Stimulated activated CD8-positive, alpha-beta memory T cell treated with anti-CD3 and anti-CD28 coated beads, Interleukin-15, amount 100 ng/mL, for 1 hour (primary cell): ENCODE results near the gene EGR2.
"Not testable (repeated sequence)": the region's sequence is repeated elsewhere in the genome, so short reads cannot be mapped to it uniquely, and the experiment has no call there.

Experiments
- DNase-seq: peaks from one replicate; pipeline ENCODE4 v3.0.0-alpha.2; 2020; ENCODE audit warnings: low read depth

EGR2 gene

GRCh38 chr10:62792261-62792660, 23.9 kb downstream of the EGR2 start:
- DNase-seq, result no peak

- no peak for DNase-seq
These were observed 25.6 kb downstream of the EGR2 start for GRCh38 chr10:62790571-62790970.

- no peak for DNase-seq
These were observed 26.1 kb downstream of the EGR2 start for GRCh38 chr10:62790019-62790555.

- no peak for DNase-seq
These were observed 27.2 kb downstream of the EGR2 start for GRCh38 chr10:62788861-62789467.

- DNase-seq, result not testable (repeated sequence)
These were observed 27.9 kb downstream of the EGR2 start for GRCh38 chr10:62788285-62788684.

DNA sequence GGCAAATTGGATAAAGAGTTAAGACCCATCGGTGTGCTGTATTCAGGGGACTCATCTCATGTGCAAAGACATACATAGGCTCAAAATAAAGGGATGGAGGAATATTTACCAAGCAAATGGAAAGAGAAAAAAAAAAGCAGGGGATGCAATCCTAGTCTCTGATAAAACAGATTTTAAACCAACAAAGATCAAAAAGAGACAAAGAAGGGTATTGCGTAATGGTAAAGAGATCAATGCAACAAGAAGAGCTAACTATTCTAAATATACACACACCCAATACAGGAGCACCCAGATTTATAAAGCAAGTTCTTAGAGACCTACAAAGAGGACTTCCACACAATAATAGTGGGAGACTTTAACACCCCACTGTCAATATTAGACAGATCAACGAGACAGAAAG, 31.6 kb downstream of the EGR2 start:
- not testable (repeated sequence) for DNase-seq

GRCh38 chr10:62779487-62780248, 36.5 kb downstream of the EGR2 start:
- peak; percentile 72 for DNase-seq

DNA sequence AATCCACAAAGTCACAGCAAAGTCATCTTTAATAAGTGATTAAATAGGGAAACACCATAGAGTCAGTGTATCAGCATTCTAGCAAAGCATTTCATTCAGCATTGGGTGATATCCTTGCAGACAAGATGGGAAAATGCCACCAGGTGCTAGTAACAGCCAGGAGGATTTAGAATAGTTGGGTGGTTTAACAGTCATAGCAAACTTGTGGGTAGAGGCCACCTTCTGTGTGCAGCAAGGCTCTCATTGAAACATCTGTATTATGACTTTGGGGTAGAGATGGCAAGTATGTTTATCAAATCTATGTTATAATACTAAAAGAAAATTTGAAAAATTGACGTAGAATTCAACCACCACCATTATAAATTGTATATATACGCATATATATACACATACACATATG, 38.0 kb downstream of the EGR2 start:
- DNase-seq, result no peak

- no peak for DNase-seq
These were observed 43.8 kb downstream of the EGR2 start for GRCh38 chr10:62772186-62772974.

GRCh38 chr10:62769574-62770242, 46.5 kb downstream of the EGR2 start:
- DNase-seq, result no peak

GRCh38 chr10:62766386-62766785, 49.8 kb downstream of the EGR2 start:
- DNase-seq, result no peak

DNA sequence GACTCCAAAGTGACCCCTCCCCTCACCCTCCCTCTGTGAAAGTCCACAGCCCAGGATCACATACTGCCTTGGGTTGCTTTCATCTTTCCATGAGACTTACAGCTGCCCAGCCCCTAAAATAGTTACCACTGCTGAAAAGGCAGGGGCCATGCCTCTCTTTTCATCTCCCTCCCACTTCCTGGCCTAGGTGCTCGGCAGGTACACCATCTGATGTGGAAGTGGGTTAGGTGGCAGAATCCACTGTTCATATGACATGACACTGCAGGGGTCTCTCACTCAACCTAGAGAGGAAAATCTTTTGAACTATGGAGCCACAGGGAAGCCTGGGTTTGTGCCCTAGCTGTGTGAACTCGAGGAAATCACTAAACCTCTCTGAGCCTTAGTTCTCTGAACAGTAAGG, 50.4 kb downstream of the EGR2 start:
- DNase-seq, result no peak

DNA sequence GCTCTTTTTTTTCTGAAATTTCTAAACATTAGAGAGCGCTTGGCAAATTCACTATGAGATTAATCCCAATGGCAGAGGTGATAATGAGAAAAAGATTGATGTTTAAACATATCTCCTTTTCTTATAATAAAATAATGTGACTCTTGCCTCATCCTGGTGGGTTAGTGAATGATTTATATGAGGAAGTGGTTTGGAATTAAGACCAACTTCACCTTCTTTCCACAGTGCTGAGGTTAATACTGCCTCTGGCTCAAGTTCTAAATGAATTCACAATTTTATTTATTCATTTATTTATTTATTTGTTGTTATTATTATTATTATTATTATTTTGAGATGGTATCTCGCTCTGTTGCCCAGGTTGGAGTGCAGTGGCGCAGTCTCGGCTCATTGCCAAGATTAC, 52.2 kb downstream of the EGR2 start:
- DNase-seq, result no peak

GRCh38 chr10:62763155-62763554, 53.0 kb downstream of the EGR2 start:
- no peak for DNase-seq
